ENCODE measurements around the gene HABP2. TPM values are rescaled to one million over a fixed set of nuclear protein-coding genes. Genes with fewer than 3 reads are reported as not detected.

Gene HABP2
- total RNA-seq, 4 donors from 2014 or later, result not detected

DNA sequence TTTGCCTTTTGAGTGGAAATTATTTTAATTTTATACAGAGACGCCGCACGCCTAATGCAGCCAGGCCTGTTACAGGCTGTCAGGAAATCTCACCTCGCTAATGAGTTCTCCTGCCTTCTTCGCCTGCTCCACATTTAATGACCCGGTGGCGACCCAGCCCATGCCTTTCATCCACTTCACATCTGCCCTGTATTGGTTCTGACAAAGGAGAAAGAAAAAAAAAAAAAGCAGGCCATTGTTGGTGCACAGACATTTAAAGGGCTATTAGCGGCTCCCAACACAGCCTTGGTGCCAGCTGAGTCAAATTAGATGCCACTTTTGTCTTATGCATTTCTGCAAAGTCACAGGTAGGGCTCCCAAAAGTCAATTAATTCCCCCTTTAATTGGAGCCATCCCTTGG, 67.7 kb downstream of the HABP2 start:
- Histone ChIP-seq H3K9me3 (no peaks in the 10 kb centered on the region), H3K27ac (no peak overlapping the region), H3K36me3 (no peaks in the 10 kb centered on the region), H3K4me3 (replicated peaks in 1 of 3) (no peak overlapping the region), H3K27me3 (no peaks in the 10 kb centered on the region), H3K4me1 (no peaks in the 10 kb centered on the region)
- DNase-seq, result no peak
- intact Hi-C loops (cut with DNase I), result no loop called here
- 76 to 81% methylated on average over 8 of the region's 8 CpGs for WGBS, 2 donors
- TF ChIP-seq POLR2A (IDR thresholded peaks at IDR 0.05), result no peak
- TF ChIP-seq, protein P1, sequence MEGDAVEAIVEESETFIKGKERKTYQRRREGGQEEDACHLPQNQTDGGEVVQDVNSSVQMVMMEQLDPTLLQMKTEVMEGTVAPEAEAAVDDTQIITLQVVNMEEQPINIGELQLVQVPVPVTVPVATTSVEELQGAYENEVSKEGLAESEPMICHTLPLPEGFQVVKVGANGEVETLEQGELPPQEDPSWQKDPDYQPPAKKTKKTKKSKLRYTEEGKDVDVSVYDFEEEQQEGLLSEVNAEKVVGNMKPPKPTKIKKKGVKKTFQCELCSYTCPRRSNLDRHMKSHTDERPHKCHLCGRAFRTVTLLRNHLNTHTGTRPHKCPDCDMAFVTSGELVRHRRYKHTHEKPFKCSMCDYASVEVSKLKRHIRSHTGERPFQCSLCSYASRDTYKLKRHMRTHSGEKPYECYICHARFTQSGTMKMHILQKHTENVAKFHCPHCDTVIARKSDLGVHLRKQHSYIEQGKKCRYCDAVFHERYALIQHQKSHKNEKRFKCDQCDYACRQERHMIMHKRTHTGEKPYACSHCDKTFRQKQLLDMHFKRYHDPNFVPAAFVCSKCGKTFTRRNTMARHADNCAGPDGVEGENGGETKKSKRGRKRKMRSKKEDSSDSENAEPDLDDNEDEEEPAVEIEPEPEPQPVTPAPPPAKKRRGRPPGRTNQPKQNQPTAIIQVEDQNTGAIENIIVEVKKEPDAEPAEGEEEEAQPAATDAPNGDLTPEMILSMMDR (IDR thresholded peaks at IDR 0.05), result no peak

DNA sequence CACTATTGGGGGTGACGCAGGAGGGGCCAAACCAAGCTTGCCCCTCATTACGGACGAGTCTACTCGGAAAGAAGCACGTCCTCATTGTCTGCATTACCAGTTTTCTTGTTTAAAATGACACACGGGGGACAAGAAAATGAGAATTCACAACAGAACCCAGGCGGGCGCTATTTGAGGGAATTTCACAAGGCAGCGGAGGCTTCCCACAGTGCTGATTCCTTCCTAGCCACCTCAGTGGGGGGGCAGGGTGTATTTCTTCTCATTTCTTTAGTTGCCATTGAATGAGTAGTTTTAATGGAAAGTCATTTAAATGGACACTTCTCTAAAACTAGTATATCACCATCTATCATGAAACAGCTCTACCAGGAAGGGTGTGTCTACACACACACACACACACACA, 68.1 kb downstream of the HABP2 start:
- intact Hi-C loops (cut with DNase I), result no loop called here

DNA sequence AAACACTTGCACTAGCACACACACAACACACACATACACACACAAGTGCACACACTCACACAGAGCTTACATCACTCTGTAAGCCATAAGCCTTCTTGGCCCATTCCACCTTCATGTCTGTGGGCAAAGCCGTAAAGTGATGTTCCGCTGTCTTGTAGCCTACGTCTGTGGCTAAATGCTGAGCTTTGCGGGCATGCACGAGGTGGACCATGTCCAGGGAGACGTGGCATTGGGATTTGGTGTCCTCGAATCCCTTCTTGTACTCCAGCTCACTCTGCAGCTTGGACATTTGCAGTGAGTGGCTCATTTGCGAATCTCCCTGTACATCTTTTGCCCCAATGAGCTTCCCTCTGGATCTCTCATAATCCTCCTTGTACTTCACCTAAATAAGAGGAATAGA, 68.9 kb downstream of the HABP2 start:
- Histone ChIP-seq H3K36me3 (no peaks in the 10 kb centered on the region), H3K4me1 (no peaks in the 10 kb centered on the region), H3K4me3 (replicated peaks in 1 of 3) (no peak overlapping the region), H3K9me3 (no peaks in the 10 kb centered on the region), H3K27ac (no peak overlapping the region), H3K27me3 (no peaks in the 10 kb centered on the region)
- intact Hi-C loops (cut with DNase I), result no loop called here
- DNase-seq, result no peak
- no peak for TF ChIP-seq POLR2A (IDR thresholded peaks at IDR 0.05)
- TF ChIP-seq, protein P1 (IDR thresholded peaks at IDR 0.05), result no peak
- 69 to 93% methylated on average over 8 of the region's 8 CpGs for WGBS, 2 donors

More for the DNA sequence above, 68.1 kb downstream of the HABP2 start:
- DNase-seq, result no peak
- no peaks in the 10 kb centered on the region for H3K4me1 ChIP-seq
- no peaks in the 10 kb centered on the region for H3K36me3 ChIP-seq
- H3K4me3 ChIP-seq (replicated peaks in 1 of 3), result no peak overlapping the region
- WGBS, 2 donors, result 91 to 93% methylated on average over 9 of the region's 9 CpGs
- no peak overlapping the region for H3K27ac ChIP-seq
- H3K27me3 ChIP-seq, result no peaks in the 10 kb centered on the region
- TF ChIP-seq, protein P1 (IDR thresholded peaks at IDR 0.05), result no peak
- no peak for TF ChIP-seq POLR2A (IDR thresholded peaks at IDR 0.05)
- no peaks in the 10 kb centered on the region for H3K9me3 ChIP-seq

DNA sequence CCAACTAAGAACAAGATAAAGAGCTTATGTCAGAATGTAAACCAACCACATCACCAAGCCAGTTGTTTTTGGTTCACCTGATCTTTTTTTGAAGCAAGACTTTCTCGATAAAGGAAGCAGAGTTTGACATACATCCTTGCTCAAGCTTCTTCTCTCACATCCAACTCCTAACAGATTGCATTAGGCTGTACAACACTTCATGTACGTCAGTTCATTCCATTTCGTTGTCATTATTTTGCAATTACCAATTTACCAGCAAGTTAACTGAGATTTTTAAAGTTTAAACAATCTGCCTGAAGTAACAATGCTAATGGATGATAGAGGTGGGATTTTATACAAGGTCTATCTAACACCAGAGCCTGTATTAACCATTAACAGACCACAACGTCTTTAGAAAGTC, 70.0 kb downstream of the HABP2 start:
- intact Hi-C loops (cut with DNase I), result no loop called here
- Histone ChIP-seq H3K9me3 (no peaks in the 10 kb centered on the region), H3K36me3 (no peaks in the 10 kb centered on the region), H3K4me3 (replicated peaks in 1 of 3) (no peak overlapping the region), H3K4me1 (peaks cover 0 to 2% of the 10 kb centered on the region in 2 donors), H3K27me3 (no peaks in the 10 kb centered on the region), H3K27ac (no peak overlapping the region)
- TF ChIP-seq POLR2A (IDR thresholded peaks at IDR 0.05), result no peak
- TF ChIP-seq, protein P1 (IDR thresholded peaks at IDR 0.05), result no peak
- WGBS, 2 donors, result 80 to 86% methylated on average over 4 of the region's 4 CpGs
- no peak for DNase-seq

DNA sequence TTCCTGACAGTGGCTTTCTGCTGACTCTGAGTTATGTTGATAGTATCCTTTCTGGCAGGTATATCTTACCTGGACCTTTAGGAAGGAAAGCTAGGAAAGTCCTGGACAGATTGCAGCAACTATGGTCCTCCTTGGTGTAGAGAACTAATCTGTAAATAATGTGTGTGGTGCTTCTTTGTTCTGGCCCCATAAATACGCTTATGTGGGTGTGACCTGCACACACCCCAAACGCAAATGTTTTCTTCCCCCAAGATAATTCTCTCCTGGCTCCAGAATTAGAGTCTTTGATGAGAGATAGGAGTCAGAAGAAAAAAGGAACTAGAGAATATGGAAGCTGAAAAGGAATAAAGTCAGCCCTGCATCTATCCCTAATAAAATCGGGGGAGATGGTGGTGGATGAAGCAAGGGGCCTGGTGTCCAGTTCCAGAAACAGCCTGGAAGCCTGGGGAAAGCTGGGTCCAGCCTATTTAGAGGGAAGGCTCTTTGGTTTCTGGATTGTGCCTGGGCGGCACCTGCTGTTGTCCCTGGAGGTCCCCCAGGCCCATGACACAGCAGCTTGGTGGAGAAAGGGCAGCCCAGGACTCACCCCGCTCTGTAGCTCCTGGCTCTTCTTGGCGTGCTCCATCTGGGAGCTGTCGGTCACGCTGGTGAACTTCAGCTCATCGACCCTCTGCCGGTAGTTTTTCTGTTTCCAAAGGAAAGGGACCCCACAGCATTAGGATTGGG, 72.8 kb downstream of the HABP2 start:
- H3K27ac ChIP-seq, result no peak overlapping the region
- WGBS, 2 donors, result 90 to 93% methylated on average over 10 of the region's 10 CpGs
- peaks cover 0 to 6% of the 10 kb centered on the region in 2 donors for H3K4me1 ChIP-seq
- intact Hi-C loops (cut with DNase I), result no loop called here
- DNase-seq, result no peak
- TF ChIP-seq, protein P1 (IDR thresholded peaks at IDR 0.05), result no peak
- TF ChIP-seq POLR2A (IDR thresholded peaks at IDR 0.05), result no peak
- no peaks in the 10 kb centered on the region for H3K27me3 ChIP-seq
- no peak overlapping the region for H3K4me3 ChIP-seq (replicated peaks in 1 of 3)
- no peaks in the 10 kb centered on the region for H3K9me3 ChIP-seq
- H3K36me3 ChIP-seq, result no peaks in the 10 kb centered on the region
